Measurements from ENCODE around the gene CSTPP1.

CSTPP1 gene

DNA sequence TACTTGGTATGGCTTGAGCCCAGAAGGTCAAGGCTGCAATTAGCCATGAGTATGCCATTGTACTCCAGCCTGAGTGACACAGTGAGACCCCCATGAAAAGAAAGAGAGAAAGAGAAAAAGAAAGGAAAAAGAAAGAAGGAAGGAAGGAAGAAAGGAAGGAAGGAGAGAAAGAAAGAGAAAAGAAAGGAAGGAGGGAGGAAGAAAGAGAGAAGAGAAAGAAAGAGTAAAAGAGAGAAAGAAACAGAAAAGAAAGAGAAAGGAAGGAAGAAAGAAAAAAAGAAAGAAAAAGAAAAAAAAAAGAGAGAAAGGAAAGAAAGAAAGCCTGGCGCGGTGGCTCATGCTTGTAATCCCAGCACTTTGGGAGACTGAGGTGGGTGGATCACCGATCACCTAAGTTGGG lies 77.5 kb downstream of the CSTPP1 start:
- no peak for ATAC-seq
- TF ChIP-seq ISL1 (CRISPR knock-in tag; IDR thresholded peaks at IDR 0.05) (no peak), GLIS3 (CRISPR knock-in tag; IDR thresholded peaks at IDR 0.05) (no peak), ZC3H10 (CRISPR knock-in tag; IDR thresholded peaks at IDR 0.05) (no peak), OSR1 (CRISPR knock-in tag; IDR thresholded peaks at IDR 0.05) (no peak), TOX (CRISPR knock-in tag; IDR thresholded peaks at IDR 0.05; ENCODE audit: borderline replicate concordance) (no peak), RARB (CRISPR knock-in tag; IDR thresholded peaks at IDR 0.05) (no peak), CSDC2 (CRISPR knock-in tag; IDR thresholded peaks at IDR 0.05) (no peak), TCF4 (CRISPR knock-in tag; IDR thresholded peaks at IDR 0.05; ENCODE audit: borderline replicate concordance) (no peak), ZNF8 (CRISPR knock-in tag; IDR thresholded peaks at IDR 0.05) (no peak), ZFP3 (CRISPR knock-in tag; IDR thresholded peaks at IDR 0.05) (no peak)
- TF ChIP-seq, protein P1, sequence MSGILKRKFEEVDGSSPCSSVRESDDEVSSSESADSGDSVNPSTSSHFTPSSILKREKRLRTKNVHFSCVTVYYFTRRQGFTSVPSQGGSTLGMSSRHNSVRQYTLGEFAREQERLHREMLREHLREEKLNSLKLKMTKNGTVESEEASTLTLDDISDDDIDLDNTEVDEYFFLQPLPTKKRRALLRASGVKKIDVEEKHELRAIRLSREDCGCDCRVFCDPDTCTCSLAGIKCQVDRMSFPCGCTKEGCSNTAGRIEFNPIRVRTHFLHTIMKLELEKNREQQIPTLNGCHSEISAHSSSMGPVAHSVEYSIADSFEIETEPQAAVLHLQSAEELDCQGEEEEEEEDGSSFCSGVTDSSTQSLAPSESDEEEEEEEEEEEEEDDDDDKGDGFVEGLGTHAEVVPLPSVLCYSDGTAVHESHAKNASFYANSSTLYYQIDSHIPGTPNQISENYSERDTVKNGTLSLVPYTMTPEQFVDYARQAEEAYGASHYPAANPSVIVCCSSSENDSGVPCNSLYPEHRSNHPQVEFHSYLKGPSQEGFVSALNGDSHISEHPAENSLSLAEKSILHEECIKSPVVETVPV (CRISPR knock-in tag; IDR thresholded peaks at IDR 0.05) = no peak
- TF ChIP-seq, protein P2, sequence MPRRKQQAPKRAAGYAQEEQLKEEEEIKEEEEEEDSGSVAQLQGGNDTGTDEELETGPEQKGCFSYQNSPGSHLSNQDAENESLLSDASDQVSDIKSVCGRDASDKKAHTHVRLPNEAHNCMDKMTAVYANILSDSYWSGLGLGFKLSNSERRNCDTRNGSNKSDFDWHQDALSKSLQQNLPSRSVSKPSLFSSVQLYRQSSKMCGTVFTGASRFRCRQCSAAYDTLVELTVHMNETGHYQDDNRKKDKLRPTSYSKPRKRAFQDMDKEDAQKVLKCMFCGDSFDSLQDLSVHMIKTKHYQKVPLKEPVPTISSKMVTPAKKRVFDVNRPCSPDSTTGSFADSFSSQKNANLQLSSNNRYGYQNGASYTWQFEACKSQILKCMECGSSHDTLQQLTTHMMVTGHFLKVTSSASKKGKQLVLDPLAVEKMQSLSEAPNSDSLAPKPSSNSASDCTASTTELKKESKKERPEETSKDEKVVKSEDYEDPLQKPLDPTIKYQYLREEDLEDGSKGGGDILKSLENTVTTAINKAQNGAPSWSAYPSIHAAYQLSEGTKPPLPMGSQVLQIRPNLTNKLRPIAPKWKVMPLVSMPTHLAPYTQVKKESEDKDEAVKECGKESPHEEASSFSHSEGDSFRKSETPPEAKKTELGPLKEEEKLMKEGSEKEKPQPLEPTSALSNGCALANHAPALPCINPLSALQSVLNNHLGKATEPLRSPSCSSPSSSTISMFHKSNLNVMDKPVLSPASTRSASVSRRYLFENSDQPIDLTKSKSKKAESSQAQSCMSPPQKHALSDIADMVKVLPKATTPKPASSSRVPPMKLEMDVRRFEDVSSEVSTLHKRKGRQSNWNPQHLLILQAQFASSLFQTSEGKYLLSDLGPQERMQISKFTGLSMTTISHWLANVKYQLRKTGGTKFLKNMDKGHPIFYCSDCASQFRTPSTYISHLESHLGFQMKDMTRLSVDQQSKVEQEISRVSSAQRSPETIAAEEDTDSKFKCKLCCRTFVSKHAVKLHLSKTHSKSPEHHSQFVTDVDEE (CRISPR knock-in tag; IDR thresholded peaks at IDR 0.05) = no peak
- TF ChIP-seq, protein P3, sequence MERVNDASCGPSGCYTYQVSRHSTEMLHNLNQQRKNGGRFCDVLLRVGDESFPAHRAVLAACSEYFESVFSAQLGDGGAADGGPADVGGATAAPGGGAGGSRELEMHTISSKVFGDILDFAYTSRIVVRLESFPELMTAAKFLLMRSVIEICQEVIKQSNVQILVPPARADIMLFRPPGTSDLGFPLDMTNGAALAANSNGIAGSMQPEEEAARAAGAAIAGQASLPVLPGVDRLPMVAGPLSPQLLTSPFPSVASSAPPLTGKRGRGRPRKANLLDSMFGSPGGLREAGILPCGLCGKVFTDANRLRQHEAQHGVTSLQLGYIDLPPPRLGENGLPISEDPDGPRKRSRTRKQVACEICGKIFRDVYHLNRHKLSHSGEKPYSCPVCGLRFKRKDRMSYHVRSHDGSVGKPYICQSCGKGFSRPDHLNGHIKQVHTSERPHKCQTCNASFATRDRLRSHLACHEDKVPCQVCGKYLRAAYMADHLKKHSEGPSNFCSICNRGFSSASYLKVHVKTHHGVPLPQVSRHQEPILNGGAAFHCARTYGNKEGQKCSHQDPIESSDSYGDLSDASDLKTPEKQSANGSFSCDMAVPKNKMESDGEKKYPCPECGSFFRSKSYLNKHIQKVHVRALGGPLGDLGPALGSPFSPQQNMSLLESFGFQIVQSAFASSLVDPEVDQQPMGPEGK (CRISPR knock-in tag; IDR thresholded peaks at IDR 0.05; ENCODE audit: borderline replicate concordance) = no peak
- TF ChIP-seq, protein P4, sequence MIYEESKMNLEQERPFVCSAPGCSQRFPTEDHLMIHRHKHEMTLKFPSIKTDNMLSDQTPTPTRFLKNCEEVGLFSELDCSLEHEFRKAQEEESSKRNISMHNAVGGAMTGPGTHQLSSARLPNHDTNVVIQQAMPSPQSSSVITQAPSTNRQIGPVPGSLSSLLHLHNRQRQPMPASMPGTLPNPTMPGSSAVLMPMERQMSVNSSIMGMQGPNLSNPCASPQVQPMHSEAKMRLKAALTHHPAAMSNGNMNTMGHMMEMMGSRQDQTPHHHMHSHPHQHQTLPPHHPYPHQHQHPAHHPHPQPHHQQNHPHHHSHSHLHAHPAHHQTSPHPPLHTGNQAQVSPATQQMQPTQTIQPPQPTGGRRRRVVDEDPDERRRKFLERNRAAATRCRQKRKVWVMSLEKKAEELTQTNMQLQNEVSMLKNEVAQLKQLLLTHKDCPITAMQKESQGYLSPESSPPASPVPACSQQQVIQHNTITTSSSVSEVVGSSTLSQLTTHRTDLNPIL (CRISPR knock-in tag; IDR thresholded peaks at IDR 0.05; ENCODE audit: low read depth) = no peak

DNA sequence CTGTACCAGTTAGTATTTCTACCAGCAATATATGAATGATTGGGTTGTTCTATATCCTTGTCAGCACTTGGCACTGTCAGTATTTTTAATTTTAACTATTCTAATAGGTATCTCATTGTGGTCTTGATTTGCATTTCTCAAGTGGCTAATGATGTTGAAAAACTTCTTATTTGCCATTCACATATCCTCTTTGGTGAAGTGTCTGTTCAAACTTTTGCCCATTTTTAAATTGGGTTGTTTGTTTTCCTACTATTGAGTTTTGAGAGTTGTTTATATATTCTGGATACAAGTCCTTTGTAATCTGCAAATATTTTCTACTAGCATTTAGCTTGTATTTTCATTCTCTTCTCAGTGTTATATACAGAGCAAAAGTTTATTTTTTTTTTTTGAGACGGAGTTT lies 82.1 kb downstream of the CSTPP1 start:
- no peak for ATAC-seq
- TF ChIP-seq, protein P1 (CRISPR knock-in tag; IDR thresholded peaks at IDR 0.05) = no peak
- TF ChIP-seq, protein P4 (CRISPR knock-in tag; IDR thresholded peaks at IDR 0.05; ENCODE audit: low read depth) = no peak

DNA sequence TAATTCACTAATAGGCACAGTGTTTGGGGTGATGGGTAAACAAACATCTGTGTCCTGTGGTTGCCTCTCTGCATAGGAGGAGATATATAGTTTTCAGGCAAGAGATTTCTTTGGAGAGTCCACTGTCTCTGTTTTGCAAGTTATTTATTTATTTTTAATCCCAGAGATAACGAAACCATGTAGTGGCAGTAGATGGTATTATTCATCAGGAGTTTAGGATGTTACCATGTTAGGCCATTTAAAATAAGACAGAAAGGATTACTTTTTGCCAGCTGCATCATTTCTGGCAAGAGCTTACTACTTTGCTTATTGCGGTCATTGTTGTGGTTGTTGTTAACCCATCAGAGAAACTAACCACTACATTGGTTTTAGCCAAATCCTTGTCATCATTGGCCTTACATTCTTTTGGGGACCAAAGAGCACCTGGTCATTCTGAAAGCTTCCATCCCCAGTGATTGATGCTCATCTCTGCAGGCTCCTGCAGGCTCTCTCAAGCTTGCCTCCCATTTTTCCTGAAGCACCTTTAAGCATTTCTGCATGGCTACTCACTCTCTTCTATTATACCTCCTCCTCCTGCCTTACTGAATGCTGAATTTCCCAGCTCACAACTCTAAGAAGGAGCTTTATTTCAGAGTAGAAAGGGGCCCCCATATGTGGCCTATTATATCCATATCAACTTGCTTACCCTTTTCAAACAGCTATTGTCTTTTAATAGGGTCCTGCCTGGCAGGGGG lies 84.4 kb downstream of the CSTPP1 start:
- ATAC-seq = no peak
- TF ChIP-seq ZFP30 (CRISPR knock-in tag; IDR thresholded peaks at IDR 0.05) (no peak), TCF4 (CRISPR knock-in tag; IDR thresholded peaks at IDR 0.05; ENCODE audit: borderline replicate concordance) (no peak), ZFP3 (CRISPR knock-in tag; IDR thresholded peaks at IDR 0.05) (no peak), SNAI2 (CRISPR knock-in tag; IDR thresholded peaks at IDR 0.05) (no peak), GLIS3 (CRISPR knock-in tag; IDR thresholded peaks at IDR 0.05) (no peak), PPARA (CRISPR knock-in tag; IDR thresholded peaks at IDR 0.05; ENCODE audit: borderline replicate concordance) (no peak), ZNF565 (CRISPR knock-in tag; conservative IDR thresholded peaks at IDR 0.05; ENCODE audit: low read depth) (no peak)
